Astrocyte of the spinal cord (primary cell): ENCODE results near the gene NOL4L.

Experiments
- DNase-seq: peaks from one replicate; pipeline ENCODE4 v3.0.0; 2011; ENCODE audit warnings: low read depth, low spot score
- H3K4me3 ChIP-seq: 2 replicates; pipeline ENCODE4 v1.5.1; 2011; ENCODE audit warnings: low read depth, mild to moderate bottlenecking, low read length, moderate library complexity
- in situ Hi-C: cut with HindIII; loops from 2 replicates; pipeline ENCODE4 v1.10.0; 2017; ENCODE audit warnings: low sequenced_read_pairs
- TF ChIP-seq, protein P1 (sequence below): IDR thresholded peaks from 2 replicates; pipeline ENCODE4 v1.5.1; 2012; ENCODE audit warnings: low read depth, mild to moderate bottlenecking, low read length, inconsistent platforms

The NOL4L gene

DNA sequence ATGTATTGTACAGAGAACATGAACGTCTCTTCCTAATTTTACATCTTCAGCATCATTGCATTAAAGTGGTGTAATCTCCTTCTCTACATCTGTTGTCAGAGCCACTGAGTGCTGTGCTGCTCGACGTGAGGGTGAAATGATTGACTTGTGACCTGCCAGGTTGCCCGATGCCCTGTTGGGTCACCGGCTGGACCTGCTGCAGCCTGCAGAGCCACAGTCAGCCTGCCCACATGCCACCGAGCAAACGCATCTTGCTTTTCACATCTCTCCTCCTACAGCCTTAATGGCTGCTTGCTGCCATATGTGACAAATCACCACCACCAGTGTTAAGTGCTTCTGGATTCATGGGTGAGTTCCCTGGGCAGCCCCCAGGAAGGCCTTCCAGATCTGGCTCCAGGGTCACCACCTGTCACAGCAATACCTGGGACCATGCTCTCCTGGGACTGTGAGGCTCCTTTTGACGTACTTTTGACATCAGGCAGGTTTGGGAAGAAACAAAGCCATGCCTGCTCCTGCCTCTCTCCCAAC, 146.7 kb downstream of the NOL4L start:
- DNase-seq: no peak

GRCh38 chr20:32437391-32438074, 147.6 kb downstream of the NOL4L start:
- TF ChIP-seq, protein P1, sequence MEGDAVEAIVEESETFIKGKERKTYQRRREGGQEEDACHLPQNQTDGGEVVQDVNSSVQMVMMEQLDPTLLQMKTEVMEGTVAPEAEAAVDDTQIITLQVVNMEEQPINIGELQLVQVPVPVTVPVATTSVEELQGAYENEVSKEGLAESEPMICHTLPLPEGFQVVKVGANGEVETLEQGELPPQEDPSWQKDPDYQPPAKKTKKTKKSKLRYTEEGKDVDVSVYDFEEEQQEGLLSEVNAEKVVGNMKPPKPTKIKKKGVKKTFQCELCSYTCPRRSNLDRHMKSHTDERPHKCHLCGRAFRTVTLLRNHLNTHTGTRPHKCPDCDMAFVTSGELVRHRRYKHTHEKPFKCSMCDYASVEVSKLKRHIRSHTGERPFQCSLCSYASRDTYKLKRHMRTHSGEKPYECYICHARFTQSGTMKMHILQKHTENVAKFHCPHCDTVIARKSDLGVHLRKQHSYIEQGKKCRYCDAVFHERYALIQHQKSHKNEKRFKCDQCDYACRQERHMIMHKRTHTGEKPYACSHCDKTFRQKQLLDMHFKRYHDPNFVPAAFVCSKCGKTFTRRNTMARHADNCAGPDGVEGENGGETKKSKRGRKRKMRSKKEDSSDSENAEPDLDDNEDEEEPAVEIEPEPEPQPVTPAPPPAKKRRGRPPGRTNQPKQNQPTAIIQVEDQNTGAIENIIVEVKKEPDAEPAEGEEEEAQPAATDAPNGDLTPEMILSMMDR: peak; percentile 31
- in situ Hi-C loops: no loop called here
- H3K4me3 ChIP-seq: no peak overlapping the region
- no peak for DNase-seq

More for the DNA sequence above, 146.7 kb downstream of the NOL4L start:
- no peak overlapping the region for H3K4me3 ChIP-seq
- TF ChIP-seq, protein P1: no peak
- in situ Hi-C loops: no loop called here

DNA sequence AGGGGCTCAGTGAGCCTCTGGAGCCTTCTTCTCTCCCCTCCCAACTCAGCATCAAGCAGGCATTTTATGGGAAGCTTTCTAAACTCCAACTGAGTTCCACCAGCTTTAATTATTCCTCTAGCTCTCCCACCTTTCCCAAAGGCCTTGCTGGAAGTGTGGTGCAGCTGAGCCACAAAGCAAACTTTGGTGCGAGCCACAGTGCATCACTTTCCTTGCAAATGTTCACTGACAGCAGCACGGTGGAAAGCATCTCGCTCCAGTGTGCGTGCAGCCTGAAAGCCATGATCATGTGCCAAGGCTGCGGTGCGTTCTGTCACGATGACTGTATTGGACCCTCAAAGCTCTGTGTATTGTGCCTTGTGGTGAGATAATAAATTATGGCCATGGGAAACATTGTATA, 148.2 kb downstream of the NOL4L start:
- H3K4me3 ChIP-seq: no peak overlapping the region
- TF ChIP-seq, protein P1: no peak
- in situ Hi-C loops: no loop called here
- no peak for DNase-seq

- in situ Hi-C loops: no loop called here
- TF ChIP-seq, protein P1: no peak
- DNase-seq: no peak
- H3K4me3 ChIP-seq: no peak overlapping the region
Observed at GRCh38 chr20:32436142-32436861, 148.8 kb downstream of the NOL4L start.

GRCh38 chr20:32435449-32436107, 149.6 kb downstream of the NOL4L start:
- no peak for DNase-seq
- in situ Hi-C loops: no loop called here
- TF ChIP-seq, protein P1: no peak

GRCh38 chr20:32434434-32434833, 150.7 kb downstream of the NOL4L start:
- TF ChIP-seq, protein P1: no peak
- in situ Hi-C loops: no loop called here
- DNase-seq: no peak
- H3K4me3 ChIP-seq: no peak overlapping the region

More at GRCh38 chr20:32435449-32436107, 149.6 kb downstream of the NOL4L start:
- no peak overlapping the region for H3K4me3 ChIP-seq
